Activated CD4-positive, alpha-beta T cell treated with anti-CD3 and anti-CD28 coated beads, Interleukin-2, amount 50 U/mL, for 16 hours (primary cell): ENCODE data around the gene MPO.

Experiments used
- DNase-seq: peaks from one replicate; pipeline ENCODE4 v3.0.0-alpha.2; 2020

MPO gene

GRCh38 chr17:58306131-58306951 lies 25.6 kb upstream of the MPO start:
- no peak for DNase-seq

DNA sequence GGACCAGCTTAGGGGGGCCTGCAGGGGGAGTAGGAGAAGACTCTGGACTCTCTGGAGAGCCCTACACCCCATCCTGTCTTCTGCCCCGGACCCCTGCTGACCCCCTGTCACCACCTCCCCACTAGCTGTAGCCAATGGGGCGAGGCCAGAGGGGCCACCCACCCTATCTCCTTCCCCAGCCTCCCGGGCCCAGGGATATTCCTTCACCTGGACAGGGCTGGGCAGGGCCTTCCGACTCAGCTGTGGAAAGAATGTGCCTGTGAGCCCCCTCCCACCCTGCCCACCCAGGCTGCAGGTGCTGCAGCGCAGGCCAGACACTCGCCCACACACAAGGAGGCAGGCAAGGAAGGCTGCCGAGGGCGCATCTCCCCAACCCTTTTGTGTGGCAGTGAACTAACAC lies 24.9 kb upstream of the MPO start:
- DNase-seq = no peak

- DNase-seq = no peak
Observed at GRCh38 chr17:58304750-58305486, 24.2 kb upstream of the MPO start.

- peak; percentile 72 for DNase-seq
Observed at GRCh38 chr17:58303971-58304749, 23.4 kb upstream of the MPO start.

GRCh38 chr17:58302919-58303585 lies 22.3 kb upstream of the MPO start:
- DNase-seq = no peak

DNA sequence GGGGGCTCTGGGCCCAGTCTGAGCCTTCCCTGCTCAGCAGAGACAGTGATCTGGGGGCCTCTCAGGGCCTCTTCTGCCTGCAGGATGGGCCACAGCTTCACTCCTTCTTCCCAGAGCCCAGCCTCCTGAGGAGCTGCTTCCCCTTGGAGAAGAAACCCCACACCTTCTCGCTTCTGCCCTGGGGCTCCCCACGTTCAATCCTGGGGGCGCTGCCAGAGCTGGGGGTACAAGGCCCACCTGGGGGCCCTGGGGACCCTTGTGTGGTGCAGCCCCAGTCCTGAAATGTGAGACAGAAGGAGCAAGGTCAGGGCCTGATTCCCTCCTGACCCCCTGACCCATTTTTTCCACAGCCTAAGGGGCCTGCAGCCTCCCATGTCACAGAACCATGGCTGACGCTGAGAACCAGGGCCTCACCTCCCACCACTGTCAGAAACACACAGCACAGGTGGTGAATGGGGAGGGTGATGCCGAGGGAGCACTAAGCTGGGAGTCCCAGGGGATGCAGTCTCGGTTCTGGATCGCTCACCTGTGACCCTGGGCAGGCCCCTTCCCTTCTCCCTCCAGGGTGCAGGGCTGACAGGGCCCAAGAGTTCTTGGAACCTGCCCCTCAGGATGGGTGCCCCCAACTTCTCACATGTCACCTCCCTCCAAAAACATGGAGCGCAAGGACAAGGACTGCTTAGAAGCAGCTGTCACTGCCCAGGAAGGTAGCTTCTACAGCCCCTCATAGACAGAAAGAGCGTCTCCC lies 21.6 kb upstream of the MPO start:
- DNase-seq = no peak

DNA sequence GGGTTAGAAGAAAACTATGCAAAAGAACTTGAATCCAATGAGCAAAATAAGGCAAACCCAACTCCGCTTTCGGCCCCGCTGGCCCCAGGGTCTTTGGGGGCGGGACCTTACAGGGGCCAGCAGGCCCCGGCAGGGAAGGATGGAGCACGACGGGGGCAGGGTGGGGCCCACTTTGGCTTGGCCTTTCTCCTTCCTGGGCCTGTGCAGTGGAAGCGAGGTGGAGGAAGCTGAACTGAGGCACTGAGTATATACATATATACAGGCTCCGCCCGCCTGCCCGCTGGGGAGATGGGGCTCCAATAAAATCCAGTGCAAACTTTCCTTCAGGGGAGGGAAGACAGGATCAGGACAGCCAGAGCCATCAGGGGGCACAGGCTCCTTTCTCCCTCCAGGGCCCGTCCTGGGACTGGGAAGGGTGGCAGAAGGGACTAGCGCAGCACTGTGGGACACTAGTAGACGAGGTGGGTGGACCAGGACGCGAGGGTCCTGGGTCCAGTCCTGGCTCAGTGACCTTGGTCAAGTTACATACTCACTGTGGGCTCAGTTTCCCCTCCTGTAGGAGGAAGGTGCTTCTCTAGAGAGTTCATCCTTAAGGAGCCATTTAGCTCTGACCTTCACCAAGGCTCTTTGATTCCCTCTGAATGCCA lies 20.9 kb upstream of the MPO start:
- DNase-seq = no peak

- no peak for DNase-seq
Observed at GRCh38 chr17:58300336-58300735, 19.6 kb upstream of the MPO start.

- DNase-seq = no peak
Observed at GRCh38 chr17:58294034-58294433, 13.3 kb upstream of the MPO start.

DNA sequence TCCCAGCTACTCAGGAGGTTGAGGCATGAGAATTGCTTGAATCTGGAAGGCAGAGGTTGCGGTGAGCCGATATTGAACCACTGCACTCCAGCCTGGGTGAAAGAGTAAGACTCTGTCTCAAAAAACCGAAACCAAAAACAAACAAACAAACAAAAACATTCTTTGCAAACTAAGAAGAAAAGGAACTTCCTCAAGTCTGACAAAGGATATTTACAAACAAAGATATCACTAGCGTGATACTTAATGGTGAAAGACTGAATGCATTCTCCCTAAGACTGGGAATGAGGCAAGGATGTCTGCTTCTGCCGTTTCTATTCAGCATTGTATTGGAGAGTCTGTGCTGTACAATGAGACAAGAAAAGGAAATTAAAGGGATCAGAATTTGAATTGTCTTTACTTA lies 10.5 kb upstream of the MPO start:
- no peak for DNase-seq

- no peak for DNase-seq
Observed at GRCh38 chr17:58289869-58290268, 9.1 kb upstream of the MPO start.

DNA sequence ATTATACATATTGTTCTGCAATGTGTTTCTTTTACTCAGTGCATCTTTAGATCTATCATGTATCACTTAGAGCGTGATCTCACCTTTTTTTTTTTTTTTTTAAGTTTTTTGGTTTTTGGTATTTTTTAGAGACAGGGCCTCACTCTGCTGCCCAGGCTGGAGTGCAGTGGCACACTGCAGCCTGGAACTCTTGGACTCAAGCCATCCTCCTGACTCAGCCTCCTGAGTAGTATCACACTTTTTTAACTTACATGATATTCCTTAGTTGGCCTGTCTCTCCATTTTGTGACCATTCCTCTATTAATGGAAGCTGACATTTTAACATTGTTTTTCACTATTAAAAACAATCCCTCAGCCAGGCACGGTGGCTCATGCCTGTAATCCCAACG lies 4.7 kb upstream of the MPO start:
- no peak for DNase-seq

- DNase-seq = no peak
Observed at GRCh38 chr17:58284613-58285421, 4.1 kb upstream of the MPO start.

DNA sequence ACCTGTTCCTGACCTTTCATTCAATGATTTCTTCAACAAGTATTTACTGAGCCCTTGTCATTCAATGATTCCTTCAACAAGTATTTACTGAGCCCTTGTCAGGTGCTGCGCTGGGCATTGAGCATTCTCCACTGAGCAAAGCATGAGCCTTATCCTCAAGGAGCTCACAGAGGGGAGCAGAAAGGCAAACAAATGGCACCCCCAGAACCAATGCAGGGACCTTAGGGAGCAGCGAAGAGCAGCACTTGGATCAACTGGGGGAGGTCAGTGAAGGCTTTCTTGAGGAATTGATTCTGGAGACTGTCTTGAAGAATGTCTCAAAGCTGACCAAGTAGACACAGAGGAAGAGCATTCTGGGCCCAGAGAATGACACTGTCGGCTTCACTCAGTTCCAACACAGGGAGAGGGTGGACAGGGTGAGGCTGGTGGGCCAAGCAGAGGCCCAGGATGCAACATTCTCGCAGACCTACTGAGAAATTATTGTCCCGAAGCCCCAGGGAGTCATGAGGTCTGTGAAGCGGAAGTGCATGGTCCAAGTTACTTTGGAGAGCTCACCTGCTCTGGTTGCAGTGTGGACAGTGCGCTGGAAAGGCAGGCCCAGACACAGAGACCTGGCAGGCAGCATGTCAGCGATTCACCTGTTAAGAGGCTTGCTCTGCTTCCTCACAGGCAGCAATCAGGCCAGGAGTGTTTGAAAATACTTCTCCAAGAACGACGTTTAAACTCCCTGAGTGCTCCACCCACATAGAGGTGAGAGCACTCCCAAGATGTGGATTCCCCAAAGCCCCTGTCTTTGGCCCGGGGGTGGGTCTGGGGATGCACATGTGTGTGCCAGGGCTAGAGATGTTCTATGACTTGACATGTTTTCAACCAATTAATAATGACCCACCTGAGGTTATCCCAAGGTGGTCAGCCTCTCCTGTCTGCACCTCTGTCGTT lies 3.2 kb upstream of the MPO start:
- DNase-seq = no peak

GRCh38 chr17:58282442-58282841 lies 1.7 kb upstream of the MPO start:
- no peak for DNase-seq

- no peak for DNase-seq
Observed at GRCh38 chr17:58281511-58282011, 826 bp upstream of the MPO start.

DNA sequence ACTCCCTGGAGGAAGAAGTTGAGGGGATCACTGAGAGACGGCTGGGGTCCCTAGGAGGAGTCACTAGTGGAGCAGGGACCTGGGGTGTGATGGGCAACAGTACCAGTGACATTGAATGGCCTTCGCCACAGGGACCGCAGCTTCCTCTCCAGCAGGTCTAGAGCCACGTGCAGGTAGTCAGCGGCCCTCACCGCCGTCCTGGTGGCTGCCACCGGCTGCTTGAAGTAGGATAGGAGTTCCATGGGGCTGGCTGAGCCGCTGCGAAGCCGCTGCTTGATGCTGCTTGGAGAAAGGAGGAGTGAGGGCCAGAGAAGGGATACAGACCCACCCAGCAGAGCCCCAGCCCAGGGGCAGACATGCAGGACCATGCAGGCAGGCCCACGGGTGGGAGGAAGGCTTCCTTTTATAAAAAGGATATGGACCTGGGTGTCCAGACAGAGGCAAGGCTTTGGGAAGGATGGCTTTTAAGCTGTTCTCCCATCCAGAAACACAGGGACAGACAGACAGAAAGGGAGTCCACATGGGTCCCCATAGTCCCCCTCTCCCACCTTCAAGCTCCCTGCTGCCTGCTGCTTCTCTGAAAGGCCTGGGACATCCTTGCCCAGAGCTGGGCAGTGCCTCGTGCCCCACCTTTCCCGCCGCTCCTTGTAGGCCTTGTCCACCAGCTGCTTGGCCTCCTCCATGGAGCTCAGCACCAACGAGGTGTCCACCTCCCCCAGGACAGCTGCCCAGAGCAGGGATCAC lies 827 bp downstream of the MPO start:
- DNase-seq = no peak

DNA sequence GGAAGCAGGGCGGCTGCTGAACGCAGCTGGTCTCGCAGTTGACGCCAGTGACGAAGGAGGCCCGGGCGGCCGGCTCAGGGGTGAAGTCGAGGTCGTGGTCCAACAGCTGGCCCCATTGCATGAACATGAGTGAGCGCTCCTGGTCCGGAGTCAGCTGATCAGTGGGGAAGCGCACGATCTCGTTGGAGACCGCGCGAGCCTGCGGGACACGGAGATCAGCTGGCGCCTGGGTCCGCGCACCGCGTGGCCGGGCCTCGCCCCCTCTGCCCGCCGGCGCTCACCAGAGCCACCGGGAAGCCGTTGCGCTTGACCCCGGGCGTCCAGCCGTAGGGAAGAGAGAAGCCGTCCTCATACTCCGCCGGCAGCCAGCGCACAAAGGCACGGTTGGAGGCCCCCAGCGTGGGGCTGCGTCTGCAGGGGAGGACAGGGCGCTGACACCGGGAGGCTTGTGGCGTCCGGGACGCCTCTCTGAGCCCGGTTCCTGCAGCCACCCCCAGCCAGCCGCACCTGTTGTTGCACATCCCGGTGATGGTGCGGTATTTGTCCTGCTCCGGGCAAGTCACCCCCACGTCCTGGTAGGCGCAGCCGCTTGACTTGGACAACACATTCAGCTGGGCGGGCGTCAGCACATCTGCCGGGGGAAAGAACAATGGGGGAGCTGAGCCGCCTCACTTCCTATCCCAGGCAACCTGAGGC lies 1.6 kb downstream of the MPO start:
- no peak for DNase-seq
